ENCODE measurements around the gene BTNL9.

GRCh38 chr5:181005791-181006190 lies 34.3 kb upstream of the BTNL9 start:
- TF ChIP-seq CTCF (IDR thresholded peaks at IDR 0.05 in 4 of 5, conservative IDR thresholded peaks at IDR 0.05 in 1 of 5) (no peak), POLR2A (IDR thresholded peaks at IDR 0.05) (no peak)
